Panc1 (cell line): ENCODE data around the gene CSHL1. TPM values are rescaled to one million over a fixed set of nuclear protein-coding genes. Genes with fewer than 3 reads are reported as not detected.

Experiments
- ATAC-seq: fragments of 200-7000 bp; cut with Tn5 transposase; 2 replicates; pipeline ENCODE4 v1.9.1; 2020; ENCODE audit warnings: mild to moderate bottlenecking, moderate library complexity
- BruUV-seq: library from RNA; stranded (reverse); fragments of 400-500 nt; replicated peaks from 2 replicates; lab custom pipeline; 2021; lab: Mats Ljungman, UMichigan
- CTCF ChIA-PET: fragments of 300-600 bp; sonication (Branson Sonifier 250); formaldehyde crosslinking; loops from one replicate; lab custom pipeline; 2022; ENCODE audit warnings: antibody characterized with exemption; lab: Charles Lee
- POLR2A ChIA-PET: fragments of 300-600 bp; sonication (Branson Sonifier 250); formaldehyde crosslinking; loops from one replicate; lab custom pipeline; 2022; ENCODE audit warnings: antibody characterized with exemption; lab: Charles Lee
- DNase-seq: peaks from one replicate; pipeline ENCODE4 v3.0.0-alpha.2; 2010; ENCODE audit warnings: low read depth, low spot score
- H3K27ac ChIP-seq: 2 replicates; pipeline ENCODE4 v1.5.1; 2011; ENCODE audit warnings: mild to moderate bottlenecking, low read length, inconsistent platforms
- H3K27me3 ChIP-seq: fragments of 200-500 bp; sonication (Bioruptor generic); 2 replicates; pipeline ENCODE4 v1.6.0; 2014; ENCODE audit warnings: low read length, inconsistent platforms; ENCODE audit not compliant: control insufficient read depth, insufficient read depth
- H3K36me3 ChIP-seq: fragments of 200-500 bp; sonication (Bioruptor generic); 2 replicates; pipeline ENCODE4 v1.5.1; 2014; ENCODE audit warnings: inconsistent platforms, mild to moderate bottlenecking, low read length, moderate library complexity; ENCODE audit not compliant: control insufficient read depth, insufficient read depth
- H3K4me1 ChIP-seq: 2 replicates; pipeline ENCODE4 v1.5.1; 2011; ENCODE audit warnings: inconsistent platforms, mild to moderate bottlenecking, low read length, moderate library complexity; ENCODE audit not compliant: control insufficient read depth, insufficient read depth
- H3K4me3 ChIP-seq, 2 experiments: 2 replicates each; pipeline ENCODE4 v1.5.1; 2011 to 2012; ENCODE audit warnings: low read depth in 2 of 2, low read length in 2 of 2, mild to moderate bottlenecking in 2 of 2, inconsistent platforms in 1 of 2, moderate library complexity in 1 of 2
- H3K9me3 ChIP-seq: fragments of 200-500 bp; sonication (Bioruptor generic); 2 replicates; pipeline ENCODE4 v1.5.1; 2014; ENCODE audit warnings: low read depth, mild to moderate bottlenecking, inconsistent platforms, low read length, moderate library complexity; ENCODE audit not compliant: control insufficient read depth, insufficient read depth
- CTCF ChIP-seq: fragments of 450-650 bp; IDR thresholded peaks from 2 replicates; pipeline ENCODE4 v1.5.1; 2017; ENCODE audit warnings: mild to moderate bottlenecking
- POLR2AphosphoS5 ChIP-seq: IDR thresholded peaks from 2 replicates; pipeline ENCODE4 v1.6.1; 2012; ENCODE audit warnings: mild to moderate bottlenecking, low read depth, low read length, moderate library complexity
- REST ChIP-seq, 2 experiments: IDR thresholded peaks; 2 replicates each; pipeline ENCODE4 v1.6.1; 2011 to 2012; ENCODE audit warnings: low read depth in 2 of 2, control low read depth in 1 of 2, low read length in 1 of 2, mild to moderate bottlenecking in 1 of 2, moderate library complexity in 1 of 2; ENCODE audit not compliant: insufficient read depth in 1 of 2
- SIN3A ChIP-seq: IDR thresholded peaks from 2 replicates; pipeline ENCODE4 v1.6.1; 2012; ENCODE audit warnings: low read depth, mild to moderate bottlenecking, low read length, moderate library complexity, borderline replicate concordance; ENCODE audit not compliant: insufficient read depth
- TCF7L2 ChIP-seq: IDR thresholded peaks from 2 replicates; pipeline ENCODE4 v1.6.1; 2011; ENCODE audit warnings: mild to moderate bottlenecking, low read depth, low read length, inconsistent platforms
- in situ Hi-C: cut with HindIII; loops from 2 replicates; pipeline ENCODE4 v1.10.0; 2016; ENCODE audit warnings: low sequenced_read_pairs, low pct_unique_long_range_greater_than_20kb
- intact Hi-C: fragments of 100-400 bp; cut with micrococcal nuclease; formaldehyde crosslinking; loops from one replicate; pipeline ENCODE4 v1.10.0; 2022; ENCODE audit not compliant: unreplicated experiment
- total RNA-seq: library from RNA; stranded (reverse); gene quantifications from one replicate; pipeline ENCODE4 v1.2.1, GENCODE V29; 2021; ENCODE audit not compliant: unreplicated experiment

CSHL1 gene
- total RNA-seq, 1 experiment from 2014 or later = not detected

- intact Hi-C loops (no loop called here), in situ Hi-C loops (no loop called here)
- Histone ChIP-seq H3K27me3 (no peaks in the 10 kb centered on the region), H3K9me3 (no peaks in the 10 kb centered on the region), H3K4me3 (no peak overlapping the region), H3K27ac (no peak overlapping the region), H3K36me3 (no peaks in the 10 kb centered on the region), H3K4me1 (no peaks in the 10 kb centered on the region)
- BruUV-seq = no TSS peak
- ATAC-seq (no peak), DNase-seq (no peak)
- no peak for TF ChIP-seq REST (IDR thresholded peaks at IDR 0.05; ENCODE audit: insufficient read depth in 1 of 2, low read depth in 2 of 2, low read length in 1 of 2)
- ChIA-PET CTCF (no interaction called here), POLR2A (no interaction called here)
These were observed 30.7 kb upstream of the CSHL1 start for GRCh38 chr17:63941751-63942150.

GRCh38 chr17:63941162-63941561, 30.1 kb upstream of the CSHL1 start:
- ATAC-seq = no peak
- Histone ChIP-seq H3K9me3 (no peaks in the 10 kb centered on the region), H3K27ac (no peak overlapping the region), H3K36me3 (no peaks in the 10 kb centered on the region), H3K27me3 (no peaks in the 10 kb centered on the region), H3K4me3 (no peak overlapping the region), H3K4me1 (no peaks in the 10 kb centered on the region)
- intact Hi-C loops (no loop called here), in situ Hi-C loops (no loop called here)
- BruUV-seq = no TSS peak
- DNase-seq = no peak
- TF ChIP-seq REST (IDR thresholded peaks at IDR 0.05; ENCODE audit: insufficient read depth in 1 of 2, low read depth in 2 of 2, low read length in 1 of 2) = no peak
- no peak for TF ChIP-seq POLR2AphosphoS5
- TF ChIP-seq SIN3A = no peak
- TF ChIP-seq CTCF = no peak
- no peak for TF ChIP-seq TCF7L2
- CTCF ChIA-PET = no interaction called here
- POLR2A ChIA-PET = no interaction called here
